ENCODE results near the gene KAT2B. TPM values are rescaled to one million over a fixed set of nuclear protein-coding genes. Genes with fewer than 3 reads are reported as not detected.

Gene KAT2B
- total RNA-seq, 2 donors from 2014 or later, result 2.2 to 4.1 TPM

- H3K4me1 ChIP-seq (ENCODE audit: control insufficient read depth, insufficient read depth, low read length), result no peaks in the 10 kb centered on the region
- H3K9me3 ChIP-seq (ENCODE audit: control insufficient read depth, low read length), result no peaks in the 10 kb centered on the region
- no peak overlapping the region for H3K27ac ChIP-seq (ENCODE audit: low read depth, low read length)
- Mint-ChIP-seq H3K36me3 (ENCODE audit: low read depth) (no peaks in the 10 kb centered on the region), H3K4me3 (no peak overlapping the region), H3K27me3 (ENCODE audit: insufficient read depth) (no peaks in the 10 kb centered on the region), H3K4me1 (peaks cover 23% of the 10 kb centered on the region), H3K27ac (no peak overlapping the region), H3K9me3 (no peaks in the 10 kb centered on the region)
- DNase-seq, result no peak
- no peaks in the 10 kb centered on the region for H3K27me3 ChIP-seq (ENCODE audit: control insufficient read depth, insufficient read depth, low read length, poor library complexity, severe bottlenecking)
- TF ChIP-seq CTCF (conservative IDR thresholded peaks at IDR 0.05), result no peak
- no peak overlapping the region for H3K4me3 ChIP-seq (ENCODE audit: low read length)
- H3K36me3 ChIP-seq (ENCODE audit: control insufficient read depth, insufficient read depth, low read length), result no peaks in the 10 kb centered on the region
- H3K9ac ChIP-seq (ENCODE audit: extremely low read depth, low read length, poor library complexity, severe bottlenecking), result no peak overlapping the region
- WGBS, 2 experiments (ENCODE audit: insufficient coverage in 1 of 2, insufficient read length in 1 of 2), result 91 to 100% methylated on average over 2 to 7 of the region's 7 CpGs
These were observed 7.1 kb downstream of the KAT2B start for GRCh38 chr3:20047341-20047779.

GRCh38 chr3:20047976-20048883 is 8.0 kb downstream of the KAT2B start:
- no peak for DNase-seq
- H3K9me3 Mint-ChIP-seq, result no peaks in the 10 kb centered on the region
- no peaks in the 10 kb centered on the region for H3K27me3 Mint-ChIP-seq (ENCODE audit: insufficient read depth)
- H3K4me3 ChIP-seq (ENCODE audit: low read length), result no peak overlapping the region
- no peak overlapping the region for H3K27ac ChIP-seq (ENCODE audit: low read depth, low read length)
- no peaks in the 10 kb centered on the region for H3K9me3 ChIP-seq (ENCODE audit: control insufficient read depth, low read length)
- H3K27me3 ChIP-seq (ENCODE audit: control insufficient read depth, insufficient read depth, low read length, poor library complexity, severe bottlenecking), result no peaks in the 10 kb centered on the region
- H3K4me3 Mint-ChIP-seq, result no peak overlapping the region
- no peaks in the 10 kb centered on the region for H3K4me1 ChIP-seq (ENCODE audit: control insufficient read depth, insufficient read depth, low read length)
- H3K4me1 Mint-ChIP-seq, result peaks cover 21% of the 10 kb centered on the region
- no peak overlapping the region for H3K27ac Mint-ChIP-seq
- no peaks in the 10 kb centered on the region for H3K36me3 Mint-ChIP-seq (ENCODE audit: low read depth)
- TF ChIP-seq CTCF (conservative IDR thresholded peaks at IDR 0.05), result no peak
- no peak overlapping the region for H3K9ac ChIP-seq (ENCODE audit: extremely low read depth, low read length, poor library complexity, severe bottlenecking)
- no peaks in the 10 kb centered on the region for H3K36me3 ChIP-seq (ENCODE audit: control insufficient read depth, insufficient read depth, low read length)
- WGBS, 2 experiments (ENCODE audit: insufficient coverage in 1 of 2, insufficient read length in 1 of 2), result 84 to 86% methylated on average over 7 to 9 of the region's 9 CpGs

- TF ChIP-seq CTCF (conservative IDR thresholded peaks at IDR 0.05), result no peak
- Histone ChIP-seq H3K9ac (ENCODE audit: extremely low read depth, low read length, poor library complexity, severe bottlenecking) (no peak overlapping the region), H3K36me3 (ENCODE audit: control insufficient read depth, insufficient read depth, low read length) (no peaks in the 10 kb centered on the region), H3K4me1 (ENCODE audit: control insufficient read depth, insufficient read depth, low read length) (no peaks in the 10 kb centered on the region), H3K27me3 (ENCODE audit: control insufficient read depth, insufficient read depth, low read length, poor library complexity, severe bottlenecking) (no peaks in the 10 kb centered on the region), H3K27ac (ENCODE audit: low read depth, low read length) (no peak overlapping the region), H3K9me3 (ENCODE audit: control insufficient read depth, low read length) (no peaks in the 10 kb centered on the region), H3K4me3 (ENCODE audit: low read length) (no peak overlapping the region)
- Mint-ChIP-seq H3K4me1 (peaks cover 16% of the 10 kb centered on the region), H3K36me3 (ENCODE audit: low read depth) (no peaks in the 10 kb centered on the region), H3K9me3 (no peaks in the 10 kb centered on the region), H3K27me3 (ENCODE audit: insufficient read depth) (no peaks in the 10 kb centered on the region), H3K4me3 (no peak overlapping the region), H3K27ac (no peak overlapping the region)
- 87 to 100% methylated on average over 3 to 4 of the region's 4 CpGs for WGBS, 2 experiments (ENCODE audit: insufficient coverage in 1 of 2, insufficient read length in 1 of 2)
- no peak for DNase-seq
These were observed 11.0 kb downstream of the KAT2B start for GRCh38 chr3:20051123-20051806.
